Measurements from ENCODE around the gene ZNF140.

- TF ChIP-seq ZNF3 (CRISPR knock-in tag; IDR thresholded peaks at IDR 0.05) (no peak), POLR2A (IDR thresholded peaks at IDR 0.05; ENCODE audit: insufficient read depth in 1 of 2, low read depth in 2 of 2, low read length in 2 of 2) (no peak), GRHL1 (CRISPR knock-in tag; conservative IDR thresholded peaks at IDR 0.05) (no peak), ZNF7 (CRISPR knock-in tag; IDR thresholded peaks at IDR 0.05) (no peak), CTCF (CRISPR knock-in tag; IDR thresholded peaks at IDR 0.05) (no peak), RXRA (CRISPR knock-in tag; IDR thresholded peaks at IDR 0.05) (no peak), TFDP2 (CRISPR knock-in tag; IDR thresholded peaks at IDR 0.05) (no peak), TAF1 (CRISPR knock-in tag; IDR thresholded peaks at IDR 0.05) (no peak), ZSCAN29 (CRISPR knock-in tag; conservative IDR thresholded peaks at IDR 0.05) (no peak), ZNF224 (CRISPR knock-in tag; IDR thresholded peaks at IDR 0.05) (no peak), ZNF501 (CRISPR knock-in tag; IDR thresholded peaks at IDR 0.05) (no peak), EZH2 (conservative IDR thresholded peaks at IDR 0.05; ENCODE audit: low read depth, low read length) (no peak), GTF3A (CRISPR knock-in tag; conservative IDR thresholded peaks at IDR 0.05) (no peak)
These were observed 26.4 kb downstream of the ZNF140 start for GRCh38 chr12:133107121-133107520.

Measured in HepG2 (cell line).